Uterus (tissue), 2 donors: ENCODE data around the gene FGF4.

Experiments used
- CTCF ChIP-seq, 4 experiments: fragments of 200-600 bp in 2 of 4; fragments of 450-650 bp in 2 of 4; sonication (generic) in 2 of 4; IDR thresholded peaks; one replicate each; pipeline ENCODE4 v1.5.1; 2016 to 2019; ENCODE audit warnings: antibody characterized with exemption in 4 of 4, mild to moderate bottlenecking in 2 of 4, moderate library complexity in 1 of 4
- POLR2A ChIP-seq, 2 donors: fragments of 450-650 bp; IDR thresholded peaks; one replicate each; pipeline ENCODE4 v1.6.1; 2016; ENCODE audit warnings: antibody characterized with exemption in 2 of 2, mild to moderate bottlenecking in 1 of 2, moderate library complexity in 1 of 2

DNA sequence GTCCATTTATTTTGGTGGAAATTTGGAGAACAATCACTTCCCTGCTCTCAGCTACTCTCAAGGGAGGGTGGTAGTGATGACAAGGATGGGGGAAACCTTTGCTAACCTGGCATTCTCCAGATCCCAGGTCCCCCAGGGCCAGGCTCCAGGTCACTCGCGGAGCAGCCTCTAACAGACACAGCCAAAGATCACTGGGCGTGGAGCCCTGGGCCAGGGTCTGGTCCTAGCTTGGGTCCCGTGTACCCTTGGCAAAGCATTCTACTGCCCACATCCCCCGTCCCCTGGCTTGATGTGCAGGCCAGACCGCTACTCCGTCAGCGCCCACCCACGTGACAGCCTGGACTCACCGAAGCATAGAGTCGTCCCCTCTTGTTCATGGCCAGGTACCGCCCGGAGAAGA, 40.8 kb upstream of the FGF4 start:
- TF ChIP-seq CTCF (IDR thresholded peaks at IDR 0.05) (no peak), POLR2A (IDR thresholded peaks at IDR 0.05) (no peak)
